ENCODE results near the gene DENND4C. TPM values are rescaled to one million over a fixed set of nuclear protein-coding genes. Genes with fewer than 3 reads are reported as not detected.

The DENND4C gene
- total and polyA plus RNA-seq, 7 donors: 11.3 to 109 (median 75.6) TPM

DNA sequence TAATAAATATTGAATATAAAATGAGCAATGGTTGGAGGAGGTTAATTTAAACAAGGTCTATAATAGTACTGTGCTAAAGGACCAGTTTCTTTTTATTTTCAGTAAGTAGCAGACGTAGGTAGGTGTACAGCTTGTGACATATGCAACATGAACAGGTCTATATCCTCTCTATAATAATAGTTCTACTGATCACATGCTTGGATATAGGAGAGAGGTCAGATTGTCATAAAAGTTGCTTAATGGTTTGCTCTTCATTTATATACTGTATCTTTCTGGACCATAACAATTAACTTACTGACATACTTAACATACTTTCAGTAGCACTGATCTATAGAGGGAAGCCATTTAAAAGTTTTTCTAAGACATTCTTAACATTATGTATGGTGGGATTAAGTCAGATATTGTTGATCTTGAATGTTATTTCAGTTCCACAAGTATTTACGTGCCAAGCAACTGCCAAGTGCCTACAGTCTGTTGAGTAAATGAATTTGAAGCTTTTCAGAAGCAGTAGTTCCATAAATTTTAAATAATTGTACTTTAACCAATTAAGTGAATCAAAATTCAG, 68.0 kb downstream of the DENND4C start:
- H3K4me3 ChIP-seq: no peak overlapping the region
- intact Hi-C loops (cut with DNase I): no loop called here
- H3K27me3 ChIP-seq: no peaks in the 10 kb centered on the region
- H3K27ac ChIP-seq: no peak overlapping the region
- no peaks in the 10 kb centered on the region for H3K4me1 ChIP-seq
- no peak for DNase-seq
- 52 to 89% methylated on average over 2 of the region's 2 CpGs for WGBS, 2 donors
- no peaks in the 10 kb centered on the region for H3K9me3 ChIP-seq
- peaks cover 4 to 84% (median 23%) of the 10 kb centered on the region in 4 donors for H3K36me3 ChIP-seq
- no peak for TF ChIP-seq EP300 (IDR thresholded peaks at IDR 0.05)
- no peak for TF ChIP-seq POLR2AphosphoS5 (IDR thresholded peaks at IDR 0.05)

DNA sequence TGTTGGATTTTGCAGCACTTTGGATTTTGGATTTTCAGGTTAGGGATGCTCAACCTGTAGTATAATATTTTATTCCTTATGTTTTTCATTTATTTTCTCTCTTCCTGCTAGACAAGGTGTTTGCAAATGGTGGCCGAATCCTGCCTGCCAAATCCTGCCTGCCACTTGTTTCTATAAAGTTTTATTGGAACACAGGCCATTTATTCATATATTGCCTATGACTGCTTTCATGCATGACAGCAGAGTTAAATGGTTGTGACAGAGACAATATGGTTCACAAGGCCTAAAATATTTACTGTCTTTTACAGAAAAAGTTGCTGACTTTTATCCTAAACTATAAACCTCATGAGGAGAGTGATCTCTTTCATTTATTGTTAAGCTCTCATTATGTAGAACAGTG, 72.7 kb downstream of the DENND4C start:
- 90 to 94% methylated on average over 1 of the region's 1 CpG for WGBS, 2 donors
- Histone ChIP-seq H3K36me3 (peaks cover 4 to 80% (median 19%) of the 10 kb centered on the region in 4 donors), H3K27ac (no peak overlapping the region)

DNA sequence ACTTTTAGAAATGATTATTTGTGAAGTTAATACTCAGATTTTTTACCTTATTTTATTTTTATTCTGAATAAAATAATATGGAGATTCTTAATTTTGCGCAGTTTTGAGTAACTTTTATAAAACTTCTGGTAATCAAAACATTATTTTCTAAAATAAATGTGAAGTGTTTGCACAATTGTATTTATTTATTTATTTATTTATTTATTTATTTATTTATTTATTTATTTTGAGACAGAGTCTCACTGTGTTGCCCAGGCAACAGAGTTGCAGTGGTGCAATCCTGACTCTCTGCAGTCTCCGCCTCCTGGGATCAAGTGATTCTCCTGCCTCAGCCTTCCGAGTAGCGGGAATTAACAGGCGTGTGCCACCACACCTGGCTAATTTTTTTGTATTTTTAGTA, 76.1 kb downstream of the DENND4C start:
- Histone ChIP-seq H3K27ac (no peak overlapping the region), H3K27me3 (no peaks in the 10 kb centered on the region), H3K4me1 (no peaks in the 10 kb centered on the region), H3K36me3 (peaks cover 0 to 48% (median 6%) of the 10 kb centered on the region in 4 donors), H3K4me3 (no peak overlapping the region), H3K9me3 (no peaks in the 10 kb centered on the region)
- intact Hi-C loops (cut with DNase I): no loop called here
- WGBS, 2 donors: 96 to 98% methylated on average over 5 of the region's 5 CpGs
- TF ChIP-seq POLR2AphosphoS5 (IDR thresholded peaks at IDR 0.05): no peak
- TF ChIP-seq, protein P1, sequence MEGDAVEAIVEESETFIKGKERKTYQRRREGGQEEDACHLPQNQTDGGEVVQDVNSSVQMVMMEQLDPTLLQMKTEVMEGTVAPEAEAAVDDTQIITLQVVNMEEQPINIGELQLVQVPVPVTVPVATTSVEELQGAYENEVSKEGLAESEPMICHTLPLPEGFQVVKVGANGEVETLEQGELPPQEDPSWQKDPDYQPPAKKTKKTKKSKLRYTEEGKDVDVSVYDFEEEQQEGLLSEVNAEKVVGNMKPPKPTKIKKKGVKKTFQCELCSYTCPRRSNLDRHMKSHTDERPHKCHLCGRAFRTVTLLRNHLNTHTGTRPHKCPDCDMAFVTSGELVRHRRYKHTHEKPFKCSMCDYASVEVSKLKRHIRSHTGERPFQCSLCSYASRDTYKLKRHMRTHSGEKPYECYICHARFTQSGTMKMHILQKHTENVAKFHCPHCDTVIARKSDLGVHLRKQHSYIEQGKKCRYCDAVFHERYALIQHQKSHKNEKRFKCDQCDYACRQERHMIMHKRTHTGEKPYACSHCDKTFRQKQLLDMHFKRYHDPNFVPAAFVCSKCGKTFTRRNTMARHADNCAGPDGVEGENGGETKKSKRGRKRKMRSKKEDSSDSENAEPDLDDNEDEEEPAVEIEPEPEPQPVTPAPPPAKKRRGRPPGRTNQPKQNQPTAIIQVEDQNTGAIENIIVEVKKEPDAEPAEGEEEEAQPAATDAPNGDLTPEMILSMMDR (IDR thresholded peaks at IDR 0.05): no peak
- no peak for TF ChIP-seq EP300 (IDR thresholded peaks at IDR 0.05)
- TF ChIP-seq POLR2A (IDR thresholded peaks at IDR 0.05): no peak
- DNase-seq: no peak

More for the DNA sequence above, 72.7 kb downstream of the DENND4C start:
- intact Hi-C loops (cut with DNase I): no loop called here
- DNase-seq: no peak
- no peaks in the 10 kb centered on the region for H3K4me1 ChIP-seq
- TF ChIP-seq, protein P1 (IDR thresholded peaks at IDR 0.05): no peak
- no peak for TF ChIP-seq EP300 (IDR thresholded peaks at IDR 0.05)
- TF ChIP-seq POLR2A (IDR thresholded peaks at IDR 0.05): no peak
- no peak for TF ChIP-seq POLR2AphosphoS5 (IDR thresholded peaks at IDR 0.05)
- no peaks in the 10 kb centered on the region for H3K9me3 ChIP-seq
- H3K27me3 ChIP-seq: no peaks in the 10 kb centered on the region
- H3K4me3 ChIP-seq: no peak overlapping the region

DNA sequence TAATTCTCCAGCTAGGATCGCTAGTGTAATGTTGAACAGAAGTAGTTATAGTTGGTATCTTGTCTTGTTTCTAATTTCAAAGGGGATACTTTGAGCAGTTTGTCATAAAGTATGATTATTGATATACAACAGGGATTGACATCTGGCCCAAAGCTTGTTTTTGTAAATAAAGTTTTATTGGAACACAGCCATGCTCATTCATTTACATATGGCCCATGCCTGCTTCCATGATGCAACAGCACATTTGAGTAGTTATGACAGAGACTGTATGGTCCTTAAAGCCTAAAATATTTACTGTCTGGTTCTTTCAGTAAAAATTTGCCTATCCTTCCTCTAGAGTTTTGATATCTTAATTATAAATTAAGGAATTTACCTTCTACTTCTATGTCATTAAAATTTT, 79.8 kb downstream of the DENND4C start:
- H3K4me1 ChIP-seq: peaks cover 0 to 4% (median 0%) of the 10 kb centered on the region in 4 donors
- peaks cover 0 to 14% (median 0%) of the 10 kb centered on the region in 4 donors for H3K36me3 ChIP-seq
- intact Hi-C loops (cut with DNase I): no loop called here
- H3K27ac ChIP-seq: no peak overlapping the region
- DNase-seq: no peak
- TF ChIP-seq, protein P1 (IDR thresholded peaks at IDR 0.05): no peak
- TF ChIP-seq POLR2AphosphoS5 (IDR thresholded peaks at IDR 0.05) (no peak), EP300 (IDR thresholded peaks at IDR 0.05) (no peak), POLR2A (IDR thresholded peaks at IDR 0.05) (no peak)
- no peaks in the 10 kb centered on the region for H3K27me3 ChIP-seq
- no peak overlapping the region for H3K4me3 ChIP-seq
- no peaks in the 10 kb centered on the region for H3K9me3 ChIP-seq
- 96 to 97% methylated on average over 1 of the region's 1 CpG for WGBS, 2 donors

DNA sequence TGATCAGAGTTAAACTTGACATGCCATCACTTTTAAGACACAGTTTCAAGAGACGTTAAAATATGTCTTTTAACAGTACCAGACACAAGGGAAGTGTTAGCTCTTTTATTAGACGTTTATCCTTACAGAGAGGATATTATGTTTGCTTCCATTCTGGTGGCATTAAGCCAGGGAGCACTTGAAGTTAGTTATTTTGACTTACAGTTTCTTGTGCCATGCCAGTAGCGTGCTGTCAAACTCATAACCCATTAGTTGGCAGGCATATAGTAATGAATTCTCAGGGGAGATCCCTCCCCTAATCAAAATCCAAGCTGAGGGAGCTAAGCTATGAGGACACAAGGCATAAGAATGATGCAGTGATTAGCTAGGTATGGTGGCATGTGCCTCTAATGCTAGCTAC, 83.1 kb downstream of the DENND4C start:
- H3K9me3 ChIP-seq: no peaks in the 10 kb centered on the region
- intact Hi-C loops (cut with DNase I): no loop called here
- H3K36me3 ChIP-seq: peaks cover 0 to 27% (median 0%) of the 10 kb centered on the region in 4 donors
- 67 to 75% methylated on average over 3 of the region's 3 CpGs for WGBS, 2 donors
- H3K4me1 ChIP-seq: peaks cover 0 to 4% (median 0%) of the 10 kb centered on the region in 4 donors
- H3K27me3 ChIP-seq: no peaks in the 10 kb centered on the region
- no peak overlapping the region for H3K27ac ChIP-seq
- TF ChIP-seq POLR2A (IDR thresholded peaks at IDR 0.05) (no peak), POLR2AphosphoS5 (IDR thresholded peaks at IDR 0.05) (no peak)
- TF ChIP-seq, protein P1 (IDR thresholded peaks at IDR 0.05): no peak
- no peak for DNase-seq
- H3K4me3 ChIP-seq: no peak overlapping the region

Measured in sigmoid colon (tissue), 7 donors.